ENCODE results near the gene TSPAN11.
A peak's percentile ranks its signal among the peaks of the same experiment; 100 is the strongest.

TSPAN11 gene

DNA sequence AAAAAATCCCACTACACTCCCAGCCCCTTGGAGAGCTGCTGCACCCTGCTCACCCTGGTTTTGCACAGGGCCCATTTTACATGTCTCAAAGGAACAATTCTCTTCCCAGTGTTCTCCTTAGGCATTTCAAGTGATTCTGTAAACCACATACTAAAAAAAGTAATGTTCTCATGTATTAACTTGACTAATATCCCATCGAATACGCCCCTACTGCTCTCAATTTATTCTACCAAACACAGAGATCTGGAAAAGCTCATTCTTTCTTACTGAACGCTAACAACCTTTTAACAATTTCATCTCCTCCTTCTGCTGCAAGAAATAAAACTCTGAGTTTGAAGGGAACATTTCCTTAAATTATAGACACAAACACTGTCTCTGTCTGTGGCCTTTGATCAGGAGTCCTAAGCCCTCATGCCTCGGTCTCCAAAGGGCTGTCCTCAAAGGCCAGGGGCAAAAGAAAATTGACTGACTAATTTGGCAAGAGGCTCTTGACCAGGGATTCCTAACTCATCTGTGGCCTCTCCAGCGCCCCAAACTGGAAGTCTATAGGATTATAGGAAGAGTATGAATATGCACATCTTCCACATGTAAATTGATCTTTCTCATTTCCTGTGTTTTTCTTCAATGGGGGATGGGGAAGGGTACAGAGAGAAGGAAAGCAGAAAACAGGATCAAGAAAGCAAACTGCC is 17.1 kb upstream of the TSPAN11 start:
- DNase-seq (ENCODE audit: insufficient read length, low spot score), result no peak
- no peak for FAIRE-seq

- FAIRE-seq (no peak), DNase-seq (ENCODE audit: insufficient read length, low spot score) (no peak)
Observed at GRCh38 chr12:30910038-30910350, 16.6 kb upstream of the TSPAN11 start.

DNA sequence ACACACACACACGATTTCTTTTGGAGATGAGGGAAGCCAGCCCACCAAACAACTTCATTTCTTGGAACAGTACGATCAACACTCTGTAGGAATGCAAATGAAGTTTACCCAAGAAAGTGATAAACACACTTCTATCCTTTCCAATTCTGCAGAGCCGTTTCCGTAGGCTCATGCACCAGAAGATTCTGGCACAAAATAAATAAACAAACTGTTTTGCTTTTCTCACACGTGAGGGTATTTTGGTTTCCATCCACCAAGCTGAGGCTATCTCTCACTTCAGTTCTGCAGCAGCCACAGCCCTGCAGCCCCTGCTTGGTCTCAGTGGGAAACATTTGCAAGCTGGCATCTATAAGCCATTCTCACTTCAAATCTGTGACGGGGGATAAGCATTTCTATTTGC is 15.3 kb upstream of the TSPAN11 start:
- peak; percentile 9 for FAIRE-seq

GRCh38 chr12:30913323-30913722 is 13.2 kb upstream of the TSPAN11 start:
- FAIRE-seq (no peak), DNase-seq (ENCODE audit: insufficient read length, low spot score) (no peak)

More for the DNA sequence above, 15.3 kb upstream of the TSPAN11 start:
- DNase-seq (ENCODE audit: insufficient read length, low spot score), result no peak

DNA sequence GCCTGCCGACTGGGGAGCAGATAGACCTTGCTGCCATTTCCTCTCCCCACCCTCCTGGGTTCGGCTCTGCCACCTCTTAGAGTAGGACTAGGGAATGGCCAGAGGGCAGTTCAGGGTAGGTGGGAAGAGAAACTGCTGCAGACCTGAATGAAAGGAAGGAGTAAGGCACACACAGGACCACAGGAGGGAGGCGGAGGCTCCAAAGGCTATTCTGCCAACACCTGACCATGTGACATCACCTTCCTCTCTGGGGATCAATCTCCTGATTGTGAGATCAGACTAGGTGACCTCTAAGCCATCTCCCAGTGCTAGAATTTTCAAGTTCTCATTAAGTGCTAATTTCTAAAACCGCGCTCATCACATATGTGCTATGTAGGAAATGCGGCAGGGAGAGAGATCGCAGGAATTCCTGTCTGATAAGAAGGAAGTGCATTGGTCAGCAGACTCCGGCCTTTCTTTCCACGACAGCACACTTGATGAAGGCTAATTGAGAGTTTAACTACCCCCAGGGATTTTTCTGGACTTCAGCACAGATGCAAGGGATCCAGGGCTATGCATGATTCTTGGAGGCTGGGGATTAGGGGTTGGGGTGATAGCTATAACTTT is 11.5 kb upstream of the TSPAN11 start:
- DNase-seq (ENCODE audit: insufficient read length, low spot score) (no peak), FAIRE-seq (no peak)

DNA sequence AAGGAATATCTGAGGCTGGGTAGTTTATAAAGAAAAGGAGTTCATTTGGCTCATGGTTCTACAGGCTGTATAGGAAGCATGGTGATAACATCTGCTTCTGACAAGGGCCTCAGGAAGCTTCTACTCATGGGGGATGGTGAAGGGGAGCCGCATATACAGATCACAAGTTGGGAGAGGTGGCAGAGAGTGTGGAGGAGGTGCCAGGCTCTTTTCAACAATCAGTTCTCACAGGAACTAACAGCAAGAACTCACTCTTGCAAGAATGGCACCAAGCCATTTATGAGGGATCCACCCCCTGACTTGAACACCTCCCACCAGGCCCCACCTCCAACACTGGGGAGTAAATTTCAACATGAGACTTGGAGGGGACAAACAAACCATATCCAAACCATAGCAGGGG is 3.5 kb upstream of the TSPAN11 start:
- DNase-seq (ENCODE audit: insufficient read length, low spot score), result no peak
- FAIRE-seq, result no peak

DNA sequence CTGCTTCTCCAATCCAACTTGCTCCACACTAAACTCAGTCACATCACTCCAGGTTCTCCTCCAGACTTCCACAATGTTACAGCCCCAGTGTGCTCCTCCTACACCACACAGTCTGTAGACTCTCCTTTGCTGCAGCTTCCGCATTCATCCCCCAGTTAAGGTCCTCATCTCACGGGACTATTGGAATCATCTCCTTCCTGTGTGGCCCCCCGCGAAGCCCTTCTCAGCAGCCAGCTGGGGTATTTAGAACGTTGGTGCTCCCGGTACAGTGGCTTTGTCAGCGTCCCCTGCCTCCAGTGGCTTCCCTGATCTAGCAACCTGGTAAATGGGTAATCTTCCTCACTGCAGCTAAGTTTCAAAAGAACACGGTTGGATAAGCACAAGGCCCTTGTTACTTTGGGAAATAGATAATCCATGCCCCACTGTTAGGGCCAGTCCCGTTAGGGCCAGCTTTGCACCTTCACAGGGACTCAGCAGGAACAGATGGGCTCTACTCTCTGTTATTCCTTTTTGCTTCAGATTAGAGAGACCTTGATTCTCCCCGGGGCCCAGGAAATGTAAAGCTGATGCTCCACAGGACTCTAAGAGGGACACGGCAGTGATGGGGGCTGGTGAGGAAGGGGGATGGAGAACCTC is 823 bp upstream of the TSPAN11 start:
- FAIRE-seq (no peak), DNase-seq (ENCODE audit: insufficient read length, low spot score) (no peak)

DNA sequence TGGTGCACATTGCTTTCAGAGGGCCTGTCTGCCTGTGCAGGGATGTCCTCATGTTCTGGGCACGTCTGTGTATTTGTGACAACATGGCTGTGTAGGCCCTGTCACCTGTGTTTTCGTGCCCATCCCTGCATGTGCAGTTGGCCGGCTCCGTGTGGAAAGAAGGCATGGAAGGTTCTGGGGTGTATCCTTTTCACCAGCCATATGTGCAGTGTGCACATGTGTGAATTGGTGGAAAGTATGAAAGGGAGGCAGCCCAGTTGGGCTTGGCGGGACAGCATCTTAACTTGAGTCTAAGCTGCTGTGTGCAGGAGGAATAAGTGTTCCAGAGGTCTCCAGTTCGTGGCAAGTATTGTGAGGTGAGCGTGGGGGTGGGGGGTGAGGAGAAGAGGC is 669 bp downstream of the TSPAN11 start:
- peak; percentile 38 for FAIRE-seq
- no peak for DNase-seq (ENCODE audit: insufficient read length, low spot score)

- peak; percentile 48 for FAIRE-seq
- DNase-seq (ENCODE audit: insufficient read length, low spot score), result no peak
Observed at GRCh38 chr12:30928356-30929244, 2.1 kb downstream of the TSPAN11 start.

GRCh38 chr12:30930238-30930637 is 3.7 kb downstream of the TSPAN11 start:
- FAIRE-seq (no peak), DNase-seq (ENCODE audit: insufficient read length, low spot score) (no peak)

GRCh38 chr12:30930641-30931040 is 4.1 kb downstream of the TSPAN11 start:
- DNase-seq (ENCODE audit: insufficient read length, low spot score) (no peak), FAIRE-seq (no peak)

DNA sequence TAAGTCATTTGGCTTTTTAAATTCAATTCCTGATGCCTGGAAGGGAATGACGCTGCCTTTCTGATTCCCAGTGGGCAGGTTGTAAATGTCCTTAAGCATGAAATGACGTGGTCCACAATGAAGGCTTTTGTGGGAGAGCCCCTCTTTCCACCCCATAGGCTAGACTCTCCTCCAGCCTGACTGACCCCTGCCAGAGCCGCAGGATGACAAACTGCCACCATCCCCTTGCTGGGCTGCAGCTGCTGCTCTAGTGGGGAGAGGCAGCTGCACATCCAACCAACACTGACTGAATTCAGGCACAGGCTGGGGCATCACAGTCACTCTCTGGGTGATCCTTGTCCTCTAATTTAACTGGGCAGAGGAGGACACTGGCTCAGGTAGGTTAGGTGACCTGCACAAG is 6.3 kb downstream of the TSPAN11 start:
- DNase-seq (ENCODE audit: insufficient read length, low spot score) (no peak), FAIRE-seq (no peak)

DNA sequence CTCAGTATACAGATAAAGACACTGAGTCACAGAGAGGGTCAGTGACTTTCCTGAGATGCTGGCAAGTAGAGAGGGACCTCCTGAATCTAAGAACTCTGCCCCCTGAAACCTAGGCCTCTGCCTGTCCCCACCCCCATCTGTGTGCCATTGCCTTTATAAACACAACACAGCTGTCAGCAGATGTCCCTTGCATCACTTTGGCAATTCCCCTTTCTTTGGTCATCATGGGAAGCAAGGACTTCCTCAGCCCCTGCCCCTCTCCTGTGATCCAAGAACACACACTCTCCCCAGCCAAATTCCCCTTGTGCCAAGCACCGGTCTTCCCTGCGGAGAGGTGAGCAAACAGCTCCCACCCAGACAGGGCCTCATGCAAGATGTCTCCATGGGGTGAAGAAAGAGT is 8.3 kb downstream of the TSPAN11 start:
- FAIRE-seq (no peak), DNase-seq (ENCODE audit: insufficient read length, low spot score) (no peak)

DNA sequence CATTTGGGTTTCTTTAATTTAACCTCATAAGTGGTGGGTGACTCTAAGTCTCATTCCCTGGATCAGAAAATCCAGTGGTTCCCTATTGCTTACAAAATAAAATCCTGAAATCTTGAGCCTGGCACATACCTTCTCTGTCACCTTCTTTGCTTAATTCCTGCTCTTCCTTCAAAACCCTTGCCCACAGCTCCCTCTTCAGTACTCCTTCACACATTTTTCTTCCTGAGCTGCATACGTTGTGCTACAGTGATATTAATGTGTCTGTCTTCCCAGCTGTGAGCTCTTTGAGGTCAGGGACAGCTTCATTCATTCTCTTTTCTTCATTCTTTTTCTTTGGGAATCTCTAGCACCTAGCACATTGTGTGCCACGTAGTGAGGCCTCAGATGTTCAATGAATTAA is 9.5 kb downstream of the TSPAN11 start:
- no peak for FAIRE-seq
- DNase-seq (ENCODE audit: insufficient read length, low spot score), result no peak

GRCh38 chr12:30939234-30939633 is 12.7 kb downstream of the TSPAN11 start:
- FAIRE-seq (no peak), DNase-seq (ENCODE audit: insufficient read length, low spot score) (no peak)

DNA sequence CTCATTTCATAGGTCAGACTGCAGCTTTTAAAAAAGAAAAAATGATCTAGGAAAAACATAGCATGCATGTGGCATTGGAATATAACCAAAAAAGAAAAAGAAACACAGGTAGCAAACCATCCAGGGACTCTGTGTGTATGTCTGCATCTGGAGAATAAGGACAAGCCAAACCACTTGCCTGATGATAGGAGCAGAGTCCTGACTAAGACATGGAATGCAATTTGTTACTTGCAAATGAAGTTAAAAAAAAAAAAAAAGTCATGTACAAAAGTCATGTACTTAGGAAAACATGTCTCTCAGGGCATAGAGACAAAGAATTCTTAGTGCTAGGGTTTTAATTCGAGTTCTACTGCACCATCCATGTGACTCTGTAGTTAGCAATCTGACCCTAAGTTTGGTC is 15.9 kb downstream of the TSPAN11 start:
- FAIRE-seq (no peak), DNase-seq (ENCODE audit: insufficient read length, low spot score) (no peak)

GRCh38 chr12:30942936-30943335 is 16.4 kb downstream of the TSPAN11 start:
- FAIRE-seq, result no peak

GRCh38 chr12:30945443-30946164 is 19.1 kb downstream of the TSPAN11 start:
- DNase-seq (ENCODE audit: insufficient read length, low spot score), result no peak
- FAIRE-seq, result no peak

More at GRCh38 chr12:30942936-30943335, 16.4 kb downstream of the TSPAN11 start:
- DNase-seq (ENCODE audit: insufficient read length, low spot score), result no peak

DNA sequence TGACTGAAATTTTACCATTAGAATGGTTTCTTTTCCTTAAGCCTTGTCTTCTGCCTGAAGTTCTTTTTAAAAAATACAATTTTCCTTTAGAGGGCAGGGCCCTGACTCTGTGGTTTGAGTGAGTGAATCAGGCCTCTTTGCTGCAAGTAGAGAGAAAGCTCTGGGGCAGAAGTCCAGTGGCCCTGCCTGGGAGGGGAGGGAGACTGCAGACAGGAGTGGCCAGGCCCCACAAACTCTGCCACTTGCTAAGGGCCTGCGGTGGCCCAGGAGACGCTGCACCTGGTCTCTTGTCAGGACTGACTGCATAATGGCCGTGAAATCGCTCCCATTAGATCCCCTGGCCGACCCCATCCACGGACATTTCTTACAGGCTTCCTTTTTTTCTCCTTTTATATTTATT is 25.5 kb downstream of the TSPAN11 start:
- FAIRE-seq, result no peak

GRCh38 chr12:30953257-30953656 is 26.7 kb downstream of the TSPAN11 start:
- peak; percentile 16 for FAIRE-seq

More for the DNA sequence above, 25.5 kb downstream of the TSPAN11 start:
- no peak for DNase-seq (ENCODE audit: insufficient read length, low spot score)

More at GRCh38 chr12:30953257-30953656, 26.7 kb downstream of the TSPAN11 start:
- DNase-seq (ENCODE audit: insufficient read length, low spot score), result no peak

Data from HTR-8/SVneo (cell line).